Transverse colon (tissue), 4 donors: ENCODE data around the gene LUC7L2.

ENCODE experiments used
- CTCF ChIP-seq, 5 experiments: fragments of 200-600 bp in 3 of 5; fragments of 450-650 bp in 2 of 5; sonication (generic) in 3 of 5; IDR thresholded peaks; 1 replicate in 2 of 5; 2 replicates in 3 of 5; pipeline ENCODE4 v1.5.1; 2016 to 2017; ENCODE audit warnings: antibody characterized with exemption in 5 of 5, inconsistent platforms in 3 of 5, mild to moderate bottlenecking in 2 of 5, moderate library complexity in 1 of 5
- EP300 ChIP-seq: sonication (generic); formaldehyde crosslinking; IDR thresholded peaks from one replicate; pipeline ENCODE4 v1.6.1; 2017; ENCODE audit warnings: antibody characterized with exemption, low read depth
- POLR2A ChIP-seq: fragments of 450-650 bp; IDR thresholded peaks from one replicate; pipeline ENCODE4 v1.6.1; 2016; ENCODE audit warnings: antibody characterized with exemption, mild to moderate bottlenecking, moderate library complexity
- POLR2AphosphoS5 ChIP-seq, 3 donors: sonication (generic); formaldehyde crosslinking; IDR thresholded peaks; one replicate each; pipeline ENCODE4 v1.6.1; 2016; ENCODE audit warnings: antibody characterized with exemption in 3 of 3

- TF ChIP-seq POLR2AphosphoS5 (IDR thresholded peaks at IDR 0.05): no peak
- TF ChIP-seq POLR2A: no peak
- TF ChIP-seq CTCF (IDR thresholded peaks at IDR 0.05): no peak
- TF ChIP-seq EP300: no peak
Measured at GRCh38 chr7:139367438-139368155, 7.9 kb downstream of the LUC7L2 start.
